Measurements from ENCODE around the gene EPHA7. TPM values are rescaled to one million over a fixed set of nuclear protein-coding genes. Genes with fewer than 3 reads are reported as not detected.

The EPHA7 gene
- total RNA-seq, 1 experiment from 2014 or later, result 0.17 TPM

DNA sequence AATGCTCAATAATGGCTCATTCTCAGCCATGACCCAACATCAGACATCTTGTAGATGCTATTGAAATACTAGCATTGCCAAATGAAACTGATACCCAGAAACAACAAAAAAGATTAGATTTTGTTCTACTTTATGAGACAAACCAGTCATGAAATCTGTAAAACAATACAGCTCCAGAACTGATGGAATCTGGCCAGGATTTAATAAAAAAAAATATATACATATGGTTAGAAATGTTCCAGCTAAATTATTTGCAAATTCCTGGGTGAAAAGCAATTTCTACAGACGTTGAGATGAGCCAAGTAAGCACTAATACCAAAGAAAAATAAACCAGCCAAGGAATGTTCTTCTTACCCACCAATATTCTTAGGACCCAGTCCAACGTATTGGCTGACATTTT, 201.3 kb downstream of the EPHA7 start:
- peaks cover 6% of the 10 kb centered on the region for H3K9me3 Mint-ChIP-seq (ENCODE audit: low read depth, unreplicated experiment)
- CTCF ChIA-PET, result no interaction called here
- no TSS peak for BruUV-seq (replicated peaks)
- no peak overlapping the region for H3K4me3 Mint-ChIP-seq (ENCODE audit: low read depth, unreplicated experiment)
- intact Hi-C loops (cut with micrococcal nuclease; ENCODE audit: unreplicated experiment), result no loop called here
- TF ChIP-seq, protein P1, sequence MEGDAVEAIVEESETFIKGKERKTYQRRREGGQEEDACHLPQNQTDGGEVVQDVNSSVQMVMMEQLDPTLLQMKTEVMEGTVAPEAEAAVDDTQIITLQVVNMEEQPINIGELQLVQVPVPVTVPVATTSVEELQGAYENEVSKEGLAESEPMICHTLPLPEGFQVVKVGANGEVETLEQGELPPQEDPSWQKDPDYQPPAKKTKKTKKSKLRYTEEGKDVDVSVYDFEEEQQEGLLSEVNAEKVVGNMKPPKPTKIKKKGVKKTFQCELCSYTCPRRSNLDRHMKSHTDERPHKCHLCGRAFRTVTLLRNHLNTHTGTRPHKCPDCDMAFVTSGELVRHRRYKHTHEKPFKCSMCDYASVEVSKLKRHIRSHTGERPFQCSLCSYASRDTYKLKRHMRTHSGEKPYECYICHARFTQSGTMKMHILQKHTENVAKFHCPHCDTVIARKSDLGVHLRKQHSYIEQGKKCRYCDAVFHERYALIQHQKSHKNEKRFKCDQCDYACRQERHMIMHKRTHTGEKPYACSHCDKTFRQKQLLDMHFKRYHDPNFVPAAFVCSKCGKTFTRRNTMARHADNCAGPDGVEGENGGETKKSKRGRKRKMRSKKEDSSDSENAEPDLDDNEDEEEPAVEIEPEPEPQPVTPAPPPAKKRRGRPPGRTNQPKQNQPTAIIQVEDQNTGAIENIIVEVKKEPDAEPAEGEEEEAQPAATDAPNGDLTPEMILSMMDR (IDR thresholded peaks at IDR 0.05; ENCODE audit: unreplicated experiment), result no peak
- H3K27ac Mint-ChIP-seq (ENCODE audit: unreplicated experiment), result no peak overlapping the region
- no peak for DNase-seq
- no peaks in the 10 kb centered on the region for H3K36me3 Mint-ChIP-seq (ENCODE audit: insufficient read depth, unreplicated experiment)
- no peaks in the 10 kb centered on the region for H3K4me1 Mint-ChIP-seq (ENCODE audit: low read depth, unreplicated experiment)
- H3K27me3 Mint-ChIP-seq (ENCODE audit: unreplicated experiment), result no peaks in the 10 kb centered on the region

DNA sequence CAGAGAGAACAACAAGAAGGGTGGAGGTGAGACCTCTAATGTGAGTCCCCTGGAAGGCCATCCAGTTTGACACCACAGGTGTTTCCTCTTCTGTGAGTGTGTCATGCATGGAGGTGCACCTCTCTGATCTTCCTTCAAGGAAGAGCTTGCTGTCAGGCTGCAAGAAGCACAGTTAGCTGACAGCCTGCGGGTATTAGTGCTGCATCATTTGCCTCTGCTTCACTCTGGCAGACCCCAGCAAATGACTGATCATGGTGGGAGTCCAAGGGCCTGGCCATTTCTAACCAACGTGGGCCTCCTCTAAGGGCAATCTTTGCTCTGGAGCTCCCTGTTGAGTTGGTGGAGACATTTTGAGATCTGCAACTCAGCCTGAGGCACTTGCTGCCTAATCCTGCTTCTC, 206.3 kb downstream of the EPHA7 start:
- no peaks in the 10 kb centered on the region for H3K36me3 Mint-ChIP-seq (ENCODE audit: insufficient read depth, unreplicated experiment)
- DNase-seq, result no peak
- no TSS peak for BruUV-seq (replicated peaks)
- CTCF ChIA-PET, result no interaction called here
- no peaks in the 10 kb centered on the region for H3K27me3 Mint-ChIP-seq (ENCODE audit: unreplicated experiment)
- no peak overlapping the region for H3K27ac Mint-ChIP-seq (ENCODE audit: unreplicated experiment)
- TF ChIP-seq, protein P1 (IDR thresholded peaks at IDR 0.05; ENCODE audit: unreplicated experiment), result no peak
- H3K4me3 Mint-ChIP-seq (ENCODE audit: low read depth, unreplicated experiment), result no peak overlapping the region
- intact Hi-C loops (cut with micrococcal nuclease; ENCODE audit: unreplicated experiment), result no loop called here
- no peaks in the 10 kb centered on the region for H3K4me1 Mint-ChIP-seq (ENCODE audit: low read depth, unreplicated experiment)
- H3K9me3 Mint-ChIP-seq (ENCODE audit: low read depth, unreplicated experiment), result peaks cover 2% of the 10 kb centered on the region

DNA sequence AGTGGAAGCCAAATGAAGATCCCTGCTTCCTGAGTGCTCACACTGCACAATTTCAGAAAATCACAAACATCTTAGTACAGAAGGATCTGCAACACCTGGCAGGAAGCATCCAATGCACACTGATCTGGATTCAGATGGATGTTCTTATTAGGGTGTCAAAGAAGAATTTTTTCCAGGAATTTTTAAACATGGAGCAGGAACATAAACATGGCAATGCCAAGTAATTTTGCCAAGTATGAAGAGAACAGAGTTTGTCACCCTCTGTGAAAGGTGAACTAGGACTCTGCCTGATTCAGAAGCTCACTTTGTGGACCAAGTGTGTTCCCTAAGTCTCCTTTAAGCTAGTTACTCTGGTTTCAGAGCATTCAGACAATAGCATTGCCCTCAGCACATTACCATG, 208.5 kb downstream of the EPHA7 start:
- no peak overlapping the region for H3K27ac Mint-ChIP-seq (ENCODE audit: unreplicated experiment)
- no peaks in the 10 kb centered on the region for H3K36me3 Mint-ChIP-seq (ENCODE audit: insufficient read depth, unreplicated experiment)
- no peak for DNase-seq
- peaks cover 8% of the 10 kb centered on the region for H3K9me3 Mint-ChIP-seq (ENCODE audit: low read depth, unreplicated experiment)
- no peaks in the 10 kb centered on the region for H3K4me1 Mint-ChIP-seq (ENCODE audit: low read depth, unreplicated experiment)
- CTCF ChIA-PET, result no interaction called here
- TF ChIP-seq, protein P1 (IDR thresholded peaks at IDR 0.05; ENCODE audit: unreplicated experiment), result no peak
- no peak overlapping the region for H3K4me3 Mint-ChIP-seq (ENCODE audit: low read depth, unreplicated experiment)
- BruUV-seq (replicated peaks), result no TSS peak
- H3K27me3 Mint-ChIP-seq (ENCODE audit: unreplicated experiment), result no peaks in the 10 kb centered on the region
- intact Hi-C loops (cut with micrococcal nuclease; ENCODE audit: unreplicated experiment), result no loop called here

DNA sequence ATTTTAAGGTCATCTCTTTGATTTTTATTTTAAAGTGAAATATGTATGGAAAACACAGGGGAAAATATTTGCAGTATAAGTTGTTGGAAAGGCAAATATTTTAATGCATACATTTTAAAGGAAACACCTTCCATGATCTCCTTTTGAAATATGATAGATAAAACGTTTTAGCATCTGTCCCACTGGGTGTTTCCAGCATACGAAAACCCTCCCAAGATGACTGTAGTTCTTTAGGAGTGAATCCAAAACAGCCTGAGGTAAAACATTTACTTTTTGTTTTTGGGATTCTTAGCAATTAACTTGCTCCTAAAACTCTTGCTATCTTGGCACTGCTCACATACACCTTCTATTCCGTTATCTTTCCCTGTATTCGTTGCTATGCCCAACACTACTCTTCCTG, 210.0 kb downstream of the EPHA7 start:
- no peaks in the 10 kb centered on the region for H3K36me3 Mint-ChIP-seq (ENCODE audit: insufficient read depth, unreplicated experiment)
- CTCF ChIA-PET, result no interaction called here
- BruUV-seq (replicated peaks), result no TSS peak

More for the DNA sequence above, 210.0 kb downstream of the EPHA7 start:
- Mint-ChIP-seq H3K4me3 (ENCODE audit: low read depth, unreplicated experiment) (no peak overlapping the region), H3K27ac (ENCODE audit: unreplicated experiment) (no peak overlapping the region), H3K9me3 (ENCODE audit: low read depth, unreplicated experiment) (peaks cover 13% of the 10 kb centered on the region), H3K27me3 (ENCODE audit: unreplicated experiment) (no peaks in the 10 kb centered on the region), H3K4me1 (ENCODE audit: low read depth, unreplicated experiment) (no peaks in the 10 kb centered on the region)
- TF ChIP-seq, protein P1 (IDR thresholded peaks at IDR 0.05; ENCODE audit: unreplicated experiment), result no peak
- DNase-seq, result no peak
- intact Hi-C loops (cut with micrococcal nuclease; ENCODE audit: unreplicated experiment), result no loop called here
